ENCODE results near the gene TPBGL.

The TPBGL gene

DNA sequence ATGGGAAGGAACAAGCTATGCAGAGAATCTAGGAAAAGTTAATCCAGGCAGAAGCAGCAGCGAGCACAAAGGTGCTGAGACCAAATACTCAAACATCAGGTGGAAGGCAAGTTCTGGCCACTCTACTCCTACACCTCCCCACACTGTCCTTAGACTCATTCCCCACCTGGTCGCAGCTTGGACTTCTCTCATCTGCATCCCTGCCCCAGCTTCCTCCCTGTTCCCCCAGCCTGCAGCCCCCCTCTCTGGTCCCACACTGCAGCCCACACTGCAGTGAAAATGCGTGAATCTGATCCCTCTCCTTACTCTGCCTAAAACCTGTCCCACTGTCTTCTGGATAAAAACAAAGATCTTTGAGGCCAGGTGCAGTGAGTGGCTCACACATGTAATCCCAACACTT lies 9.1 kb downstream of the TPBGL start:
- no peak for DNase-seq
- in situ Hi-C loops (cut with HindIII; ENCODE audit: low pct_ligation_motif_present, low sequenced_read_pairs): no loop called here
- Histone ChIP-seq H3K27me3 (replicated peaks) (no peaks in the 10 kb centered on the region), H3K27ac (no peak overlapping the region), H3K36me3 (replicated peaks) (no peaks in the 10 kb centered on the region), H3K4me3 (ENCODE audit: low read depth, low read length) (no peak overlapping the region)
- TF ChIP-seq, protein P1, sequence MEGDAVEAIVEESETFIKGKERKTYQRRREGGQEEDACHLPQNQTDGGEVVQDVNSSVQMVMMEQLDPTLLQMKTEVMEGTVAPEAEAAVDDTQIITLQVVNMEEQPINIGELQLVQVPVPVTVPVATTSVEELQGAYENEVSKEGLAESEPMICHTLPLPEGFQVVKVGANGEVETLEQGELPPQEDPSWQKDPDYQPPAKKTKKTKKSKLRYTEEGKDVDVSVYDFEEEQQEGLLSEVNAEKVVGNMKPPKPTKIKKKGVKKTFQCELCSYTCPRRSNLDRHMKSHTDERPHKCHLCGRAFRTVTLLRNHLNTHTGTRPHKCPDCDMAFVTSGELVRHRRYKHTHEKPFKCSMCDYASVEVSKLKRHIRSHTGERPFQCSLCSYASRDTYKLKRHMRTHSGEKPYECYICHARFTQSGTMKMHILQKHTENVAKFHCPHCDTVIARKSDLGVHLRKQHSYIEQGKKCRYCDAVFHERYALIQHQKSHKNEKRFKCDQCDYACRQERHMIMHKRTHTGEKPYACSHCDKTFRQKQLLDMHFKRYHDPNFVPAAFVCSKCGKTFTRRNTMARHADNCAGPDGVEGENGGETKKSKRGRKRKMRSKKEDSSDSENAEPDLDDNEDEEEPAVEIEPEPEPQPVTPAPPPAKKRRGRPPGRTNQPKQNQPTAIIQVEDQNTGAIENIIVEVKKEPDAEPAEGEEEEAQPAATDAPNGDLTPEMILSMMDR (IDR thresholded peaks at IDR 0.05; ENCODE audit: low read depth, low read length, missing control alignments): no peak

GRCh38 chr11:75254326-75254725 lies 13.8 kb downstream of the TPBGL start:
- Histone ChIP-seq H3K36me3 (replicated peaks) (no peaks in the 10 kb centered on the region), H3K4me3 (ENCODE audit: low read depth, low read length) (no peak overlapping the region), H3K27ac (no peak overlapping the region), H3K27me3 (replicated peaks) (peaks cover 5% of the 10 kb centered on the region)
- TF ChIP-seq, protein P1 (IDR thresholded peaks at IDR 0.05; ENCODE audit: low read depth, low read length, missing control alignments): no peak
- in situ Hi-C loops (cut with HindIII; ENCODE audit: low pct_ligation_motif_present, low sequenced_read_pairs): no loop called here
- no peak for DNase-seq

- H3K27ac ChIP-seq: no peak overlapping the region
- H3K27me3 ChIP-seq (replicated peaks): peaks cover 5% of the 10 kb centered on the region
- no peaks in the 10 kb centered on the region for H3K36me3 ChIP-seq (replicated peaks)
- in situ Hi-C loops (cut with HindIII; ENCODE audit: low pct_ligation_motif_present, low sequenced_read_pairs): no loop called here
- DNase-seq: no peak
- no peak overlapping the region for H3K4me3 ChIP-seq (ENCODE audit: low read depth, low read length)
- TF ChIP-seq, protein P1 (IDR thresholded peaks at IDR 0.05; ENCODE audit: low read depth, low read length, missing control alignments): no peak
These were observed 20.0 kb downstream of the TPBGL start for GRCh38 chr11:75260396-75261170.

- H3K36me3 ChIP-seq (replicated peaks): no peaks in the 10 kb centered on the region
- in situ Hi-C loops (cut with HindIII; ENCODE audit: low pct_ligation_motif_present, low sequenced_read_pairs): no loop called here
- no peak overlapping the region for H3K4me3 ChIP-seq (ENCODE audit: low read depth, low read length)
- no peak overlapping the region for H3K27ac ChIP-seq
- TF ChIP-seq, protein P1 (IDR thresholded peaks at IDR 0.05; ENCODE audit: low read depth, low read length, missing control alignments): no peak
- DNase-seq: no peak
- H3K27me3 ChIP-seq (replicated peaks): peaks cover 5% of the 10 kb centered on the region
These were observed 21.4 kb downstream of the TPBGL start for GRCh38 chr11:75261902-75262361.

- H3K4me3 ChIP-seq (ENCODE audit: low read depth, low read length): no peak overlapping the region
- no peaks in the 10 kb centered on the region for H3K36me3 ChIP-seq (replicated peaks)
- in situ Hi-C loops (cut with HindIII; ENCODE audit: low pct_ligation_motif_present, low sequenced_read_pairs): no loop called here
- no peak for DNase-seq
- no peak overlapping the region for H3K27ac ChIP-seq
- H3K27me3 ChIP-seq (replicated peaks): peaks cover 5% of the 10 kb centered on the region
- TF ChIP-seq, protein P1 (IDR thresholded peaks at IDR 0.05; ENCODE audit: low read depth, low read length, missing control alignments): no peak
These were observed 21.9 kb downstream of the TPBGL start for GRCh38 chr11:75262436-75262835.
